ENCODE measurements around the gene FAM124A.
A peak's percentile ranks its signal among the peaks of the same experiment; 100 is the strongest.
"Not testable (repeated sequence)": the region's sequence is repeated elsewhere in the genome, so short reads cannot be mapped to it uniquely, and the experiment has no call there.

Gene FAM124A

GRCh38 chr13:51275101-51275500 is 52.9 kb downstream of the FAM124A start:
- no peak for DNase-seq

- no peak for DNase-seq
Observed at GRCh38 chr13:51276636-51277035, 54.4 kb downstream of the FAM124A start.

DNA sequence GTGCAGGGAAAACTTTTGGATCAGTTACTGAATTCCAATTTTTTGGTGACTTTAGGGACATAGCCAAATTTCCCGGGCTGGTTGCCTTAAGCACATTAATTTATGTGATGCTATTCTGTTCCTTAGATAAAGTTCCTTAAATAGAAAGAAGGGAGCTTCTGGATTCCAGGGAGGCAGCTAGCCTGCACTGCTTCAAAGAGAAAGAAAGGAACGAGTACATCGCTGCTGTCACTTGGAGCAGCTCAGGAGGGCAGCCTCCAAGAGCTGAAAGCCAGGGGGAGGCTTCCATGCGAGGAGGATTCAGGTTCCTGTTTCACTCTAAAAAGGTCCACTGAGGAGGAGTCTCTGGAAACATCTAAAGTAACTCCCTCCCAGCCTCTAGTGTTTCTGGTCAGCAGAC is 55.7 kb downstream of the FAM124A start:
- no peak for DNase-seq

DNA sequence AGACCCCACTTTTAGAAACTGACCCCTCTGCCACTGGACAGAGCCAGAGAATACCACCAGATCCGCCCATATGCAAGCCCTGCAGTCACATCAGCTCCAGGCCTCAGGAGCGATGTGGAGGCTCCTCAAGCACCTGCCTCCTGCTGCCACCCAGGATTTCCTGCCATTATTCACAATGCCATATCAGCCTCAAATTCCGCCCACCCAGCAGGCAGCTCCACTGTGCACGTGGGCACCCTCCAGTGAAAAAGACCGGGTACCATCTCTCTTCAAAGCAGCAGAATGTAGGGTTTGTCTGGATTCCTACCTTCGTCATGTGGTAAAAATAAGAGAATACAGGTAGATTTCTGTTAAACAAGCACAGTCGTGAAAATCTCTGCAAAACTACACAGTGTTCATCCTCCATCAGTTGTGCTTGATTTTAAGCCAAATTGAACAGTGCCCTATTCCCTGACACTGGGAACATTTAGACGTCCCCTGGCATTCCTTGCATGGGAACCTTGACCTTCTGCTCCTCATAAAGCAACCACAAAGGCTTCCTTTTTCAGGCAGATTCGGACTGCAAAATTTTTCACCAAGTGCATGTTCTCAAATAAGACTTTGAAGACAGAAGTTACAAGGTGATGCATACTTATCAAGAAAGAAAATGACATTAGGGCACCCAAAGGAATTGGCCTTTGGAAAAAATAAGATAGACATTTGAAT is 56.4 kb downstream of the FAM124A start:
- no peak for DNase-seq

DNA sequence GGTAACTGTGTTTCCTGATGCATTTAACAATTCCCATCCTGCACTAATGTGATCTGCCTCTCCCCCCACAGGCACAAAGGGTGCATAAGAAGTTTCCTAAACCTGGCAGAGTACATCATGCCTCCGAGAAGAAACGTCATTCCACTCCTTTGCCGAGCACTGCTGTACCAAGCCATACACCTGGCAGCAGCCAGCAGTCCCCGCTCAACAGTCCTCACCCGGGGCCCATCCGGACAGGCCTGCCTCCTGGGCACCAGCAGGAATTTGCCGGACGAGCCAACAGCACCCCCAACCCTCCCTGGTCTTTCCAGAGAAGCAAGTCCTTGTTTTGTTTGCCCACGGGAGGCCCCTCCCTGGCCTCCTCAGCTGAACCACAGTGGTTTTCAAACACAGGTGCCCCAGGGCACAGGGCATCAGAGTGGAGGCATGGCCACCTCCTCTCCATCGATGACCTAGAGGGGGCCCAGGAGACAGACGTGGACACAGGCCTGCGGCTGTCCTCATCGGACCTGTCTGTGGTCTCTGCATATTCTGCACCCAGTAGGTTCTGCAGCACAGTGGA is 58.3 kb downstream of the FAM124A start:
- DNase-seq = no peak

GRCh38 chr13:51282322-51282721 is 60.1 kb downstream of the FAM124A start:
- no peak for DNase-seq

- DNase-seq = not testable (repeated sequence)
Observed at GRCh38 chr13:51282923-51283322, 60.7 kb downstream of the FAM124A start.

DNA sequence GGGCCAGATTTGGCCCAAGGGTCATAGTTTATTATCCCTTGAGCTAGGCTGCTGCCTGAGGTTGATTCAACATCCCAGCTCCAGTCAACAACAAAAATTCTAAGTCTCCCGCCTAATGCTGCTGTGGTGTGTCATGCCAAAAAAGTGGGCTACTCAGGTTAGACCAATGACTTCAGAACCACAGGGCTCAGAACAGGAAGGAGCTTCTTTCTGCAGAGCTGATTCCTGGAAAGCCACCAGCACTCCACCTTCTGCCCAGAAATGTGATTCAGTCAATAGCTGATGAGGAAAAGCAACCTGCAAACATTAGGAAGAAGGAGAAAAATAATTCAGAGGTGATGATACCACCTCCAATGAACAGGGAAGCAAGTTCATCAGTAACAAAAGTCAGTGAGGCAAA is 61.2 kb downstream of the FAM124A start:
- DNase-seq = no peak

DNA sequence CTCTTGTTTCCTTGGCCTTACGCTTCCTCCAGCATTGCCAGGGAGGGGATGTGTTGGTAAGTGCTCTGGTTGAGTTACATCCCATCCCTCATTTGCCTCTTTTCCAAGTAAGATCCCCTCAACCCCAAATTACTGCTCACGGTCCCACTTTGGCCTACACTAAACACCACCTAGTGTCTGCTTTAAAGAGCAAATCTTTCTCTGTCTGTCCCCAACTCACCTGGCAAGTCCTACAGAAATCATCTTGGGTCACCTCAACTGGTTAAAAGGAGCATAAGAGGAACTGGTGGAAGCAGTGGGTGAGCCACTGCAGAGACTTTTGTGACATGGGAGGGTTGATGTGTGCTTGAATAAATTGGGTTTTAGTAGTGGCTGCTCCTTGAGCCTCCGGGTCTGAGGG is 62.1 kb downstream of the FAM124A start:
- DNase-seq = no peak

- DNase-seq = peak; percentile 60 to 61
Observed at GRCh38 chr13:51286135-51287002, 64.2 kb downstream of the FAM124A start.

DNA sequence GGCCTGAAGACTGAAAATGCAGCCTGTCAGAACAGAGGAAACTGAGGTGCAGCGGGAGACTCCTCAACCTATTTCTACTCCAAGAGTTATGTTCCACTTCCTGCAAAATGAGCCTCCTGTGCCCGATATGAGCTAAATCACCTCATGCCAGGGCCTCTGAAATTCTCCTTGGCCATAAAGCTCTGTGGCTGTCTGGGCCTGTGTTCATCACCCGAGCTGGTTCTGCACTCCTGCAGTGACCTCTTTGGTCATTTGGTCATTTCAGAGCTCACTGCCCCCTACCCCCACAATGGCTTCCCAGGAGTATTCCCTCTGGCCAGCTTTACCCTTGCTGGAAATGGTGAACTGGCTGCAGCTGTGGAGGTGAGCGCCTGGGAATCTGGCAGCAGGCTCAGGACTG is 65.6 kb downstream of the FAM124A start:
- no peak for DNase-seq

DNA sequence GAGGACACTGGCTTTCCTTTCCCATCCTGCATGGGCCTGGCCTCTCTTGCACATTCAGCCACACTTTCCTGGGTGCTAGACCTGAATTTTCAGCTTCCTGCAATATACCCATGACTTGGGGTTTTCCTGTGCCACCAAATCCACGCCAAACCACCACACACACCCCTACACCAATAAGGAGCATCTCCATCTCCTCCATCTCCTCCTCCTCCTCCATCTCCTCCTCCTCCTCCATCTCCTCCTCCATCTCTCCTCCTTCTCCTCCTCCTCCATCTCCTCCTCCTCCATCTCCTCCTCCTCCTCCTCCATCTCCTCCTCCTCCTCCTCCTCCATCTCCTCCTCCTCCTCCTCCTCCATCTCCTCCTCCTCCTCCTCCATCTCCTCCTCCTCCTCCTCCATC is 66.1 kb downstream of the FAM124A start:
- not testable (repeated sequence) for DNase-seq

DNA sequence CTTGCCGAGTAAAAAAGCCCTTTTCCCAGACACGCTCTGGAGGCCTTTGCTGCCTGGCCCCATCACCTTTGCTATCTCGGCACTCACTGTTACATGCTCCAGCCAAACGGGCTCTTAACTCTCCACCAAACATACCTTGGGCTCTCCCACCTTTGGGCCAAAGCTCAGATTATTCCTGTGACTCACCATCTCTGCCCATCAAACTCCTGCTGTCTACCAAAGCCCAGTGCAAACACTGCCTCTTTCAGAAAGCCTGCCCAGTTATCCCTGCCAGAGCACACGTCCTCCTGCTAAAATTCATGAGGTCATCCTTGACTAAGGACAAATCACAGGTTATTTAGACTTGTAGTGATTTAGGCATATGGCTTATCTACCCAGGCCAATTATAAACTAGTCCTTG is 69.1 kb downstream of the FAM124A start:
- DNase-seq = no peak

GRCh38 chr13:51292000-51292565 is 69.9 kb downstream of the FAM124A start:
- no peak for DNase-seq

GRCh38 chr13:51297556-51297955 is 75.4 kb downstream of the FAM124A start:
- DNase-seq = no peak

DNA sequence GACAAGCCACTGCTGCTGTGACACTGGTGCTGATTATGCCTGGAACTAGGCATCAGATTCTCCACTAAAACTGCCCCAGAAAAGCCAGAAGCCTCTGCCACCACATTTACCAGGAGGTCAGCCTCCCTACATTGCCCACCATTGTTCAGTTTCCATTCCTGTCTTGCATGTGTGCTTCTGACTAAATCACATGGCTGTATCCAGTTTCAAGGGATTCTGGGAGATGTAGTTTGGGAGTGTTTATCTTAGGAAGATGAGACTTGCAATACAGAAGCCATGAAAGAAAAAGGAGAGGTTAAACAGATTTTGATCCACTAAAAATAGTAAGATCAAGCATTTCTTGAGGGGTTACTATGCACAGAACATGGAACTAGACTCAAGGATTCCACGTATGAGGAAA is 76.6 kb downstream of the FAM124A start:
- DNase-seq = no peak

DNA sequence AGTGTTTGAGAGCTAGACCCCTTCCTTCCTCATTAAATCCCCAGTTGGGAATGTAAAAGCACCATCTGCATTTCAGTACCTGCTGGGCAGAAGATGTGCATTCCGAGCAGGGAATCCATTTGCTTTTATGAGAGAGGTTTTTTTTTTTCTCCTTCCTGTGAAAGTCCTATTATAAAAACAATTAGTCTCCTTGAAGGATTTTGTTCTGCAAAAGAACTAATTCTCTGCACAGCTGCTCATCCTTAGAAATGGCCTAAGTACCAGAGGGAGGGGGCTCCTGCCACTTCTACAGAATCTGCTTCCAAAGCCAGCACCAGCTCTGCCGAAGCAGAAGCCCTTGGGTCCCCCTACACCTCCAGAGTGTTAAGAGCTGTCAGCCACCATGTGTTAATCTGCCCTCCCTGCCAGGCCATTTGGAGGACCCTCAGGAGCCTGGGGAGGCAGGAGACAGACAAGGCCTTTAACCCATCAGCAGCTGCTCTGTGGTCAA is 80.9 kb downstream of the FAM124A start:
- DNase-seq = no peak

GRCh38 chr13:51303882-51304281 is 81.7 kb downstream of the FAM124A start:
- DNase-seq = no peak

DNA sequence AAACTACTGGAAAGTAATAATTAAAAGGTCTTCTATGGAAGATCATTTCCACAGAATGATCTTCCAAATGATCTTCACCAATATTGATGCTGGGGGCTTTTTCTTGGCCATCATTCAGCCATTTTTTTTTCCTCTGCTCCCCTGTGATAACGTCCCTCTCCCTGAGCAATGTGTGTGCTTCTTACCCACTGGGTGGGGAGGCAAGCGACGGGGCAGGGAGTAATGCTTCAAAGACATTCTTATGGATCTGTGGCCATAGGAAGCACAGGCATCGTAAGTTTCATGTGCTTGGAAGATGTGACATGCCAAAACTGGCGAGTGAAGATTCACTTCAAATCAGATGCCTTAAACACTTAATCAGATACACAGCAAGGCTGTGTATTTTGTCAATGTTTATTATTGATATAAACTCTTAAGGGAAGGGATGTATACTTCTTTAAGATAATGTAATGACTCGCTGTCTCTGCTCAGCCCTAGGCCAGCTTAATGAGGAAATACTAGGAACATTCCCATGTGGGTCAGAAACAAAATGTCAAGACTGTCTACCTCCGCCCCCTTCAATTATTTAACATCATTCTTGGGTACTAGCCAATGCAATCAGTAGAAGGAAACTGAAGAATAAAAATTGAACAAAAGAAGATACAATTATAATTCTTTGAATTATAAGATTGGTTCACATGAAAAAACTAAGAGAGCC is 83.2 kb downstream of the FAM124A start:
- DNase-seq = no peak

DNA sequence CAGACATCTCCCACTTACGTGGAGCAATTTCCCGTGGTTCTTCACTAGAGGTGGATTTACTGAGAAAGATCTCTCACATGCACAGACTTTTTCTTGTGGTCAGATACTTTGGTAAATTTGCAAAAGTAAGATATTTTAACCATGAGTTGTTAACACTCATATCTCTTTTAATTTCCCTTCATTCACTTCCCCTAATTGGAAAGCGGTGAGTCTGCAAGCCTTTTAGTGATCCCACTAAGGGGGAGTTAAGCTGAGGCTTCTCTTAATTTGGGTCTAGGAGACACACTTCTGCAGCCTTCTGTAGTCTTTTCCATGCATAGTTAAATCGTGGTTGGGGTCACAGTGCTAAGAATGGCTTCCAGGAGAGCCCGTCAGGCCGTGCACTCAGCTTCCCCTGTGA is 86.6 kb downstream of the FAM124A start:
- no peak for DNase-seq

- DNase-seq = no peak
Observed at GRCh38 chr13:51311231-51311630, 89.0 kb downstream of the FAM124A start.

- DNase-seq = no peak
Observed at GRCh38 chr13:51311957-51312520, 89.8 kb downstream of the FAM124A start.

DNA sequence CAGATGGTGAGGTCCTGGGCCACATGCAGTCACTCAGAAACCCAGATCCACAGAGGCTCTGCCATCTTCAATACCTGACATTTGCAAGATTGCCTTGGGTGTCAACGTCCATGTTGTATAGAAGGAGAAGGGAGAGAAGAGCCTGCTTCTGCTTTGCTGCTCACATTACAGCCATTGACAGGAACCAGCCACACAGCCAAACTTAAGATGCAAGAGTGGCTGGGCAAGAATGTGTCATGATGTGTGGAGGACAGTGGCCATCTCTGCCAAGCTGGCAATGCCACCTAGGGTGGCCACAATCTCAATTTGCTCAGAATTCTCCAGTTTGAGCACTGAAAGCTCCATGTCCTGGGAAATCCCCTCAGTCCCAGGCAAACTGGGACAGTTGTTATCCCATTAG is 91.4 kb downstream of the FAM124A start:
- no peak for DNase-seq

Measured in CD4-positive, alpha-beta T cell treated with Interferon alpha-2 for 1 hour (primary cell).